ENCODE data around the gene FAM47E. TPM values are rescaled to one million over a fixed set of nuclear protein-coding genes. Genes with fewer than 3 reads are reported as not detected.

FAM47E gene
- total and polyA plus RNA-seq, 2 donors from 2014 or later = 10.4 to 15.0 TPM

DNA sequence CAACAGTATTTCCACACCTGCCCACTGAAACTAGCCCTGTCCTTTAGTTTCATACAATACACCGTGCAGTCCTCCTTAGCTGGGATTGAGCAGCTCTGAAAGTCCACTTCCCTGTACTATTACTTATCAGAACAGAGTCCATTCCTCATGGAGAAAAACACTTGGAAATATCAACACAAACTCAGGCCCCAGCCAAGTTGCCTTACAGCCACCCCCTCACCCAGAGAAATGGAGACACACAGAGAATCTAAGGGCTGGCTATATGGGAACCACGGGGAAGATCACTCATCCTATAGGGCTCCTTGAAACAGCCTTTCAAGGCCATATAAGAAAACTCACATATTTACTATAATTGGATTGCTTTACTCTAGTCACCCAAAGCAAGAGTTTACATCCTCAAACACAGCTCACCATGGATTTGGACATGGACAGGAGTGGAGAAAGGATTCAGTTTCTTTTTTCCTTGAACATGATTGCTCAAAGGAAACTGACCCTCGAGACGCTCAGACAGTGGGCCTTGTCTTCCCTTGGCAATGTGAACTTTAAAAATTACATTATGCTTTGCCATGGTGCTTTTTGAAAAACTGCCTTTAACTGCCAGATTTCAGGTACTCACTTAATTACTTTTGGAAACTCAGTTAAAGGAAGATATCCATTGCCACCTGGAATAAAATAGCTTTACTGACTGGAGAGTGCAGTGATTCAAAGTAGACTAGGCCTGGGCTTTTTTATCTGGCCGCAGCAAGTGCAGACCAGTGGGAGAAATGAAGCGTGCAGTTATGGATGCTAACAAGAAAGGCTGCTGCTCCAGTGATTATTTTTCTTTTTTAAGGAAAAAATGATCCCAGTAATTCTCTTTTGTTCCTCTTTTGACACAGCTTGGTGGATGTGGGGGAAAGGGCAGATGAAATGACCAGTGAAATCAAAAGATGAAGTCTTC is 39.5 kb upstream of the FAM47E start:
- Histone ChIP-seq H3K27ac (ENCODE audit: low read depth in 2 of 2, low read length in 2 of 2) (peak overlapping the region; percentile 97), H3K36me3 (ENCODE audit: control insufficient read depth in 2 of 3, insufficient read depth in 3 of 3, low read length in 3 of 3) (no peaks in the 10 kb centered on the region), H3K27me3 (ENCODE audit: control insufficient read depth, insufficient read depth, low read length) (no peaks in the 10 kb centered on the region), H3K4me1 (ENCODE audit: control insufficient read depth in 2 of 3, insufficient read depth in 2 of 3, low read depth in 1 of 3, low read length in 3 of 3) (peaks cover 5 to 48% (median 47%) of the 10 kb centered on the region in 3 donors), H3K9ac (ENCODE audit: low read length in 3 of 3) (peak overlapping the region; percentile 72 to 85 (median 75)), H3K9me3 (ENCODE audit: control insufficient read depth in 2 of 3, insufficient read depth in 1 of 3, low read length in 3 of 3) (no peaks in the 10 kb centered on the region), H3K4me3 (ENCODE audit: low read length in 3 of 3) (peak overlapping the region; percentile 76 to 83 (median 81))
- FAIRE-seq (no peak), DNase-seq (peak in 2 of 5 donors; percentile 46 to 48)
- TF ChIP-seq, protein P1, sequence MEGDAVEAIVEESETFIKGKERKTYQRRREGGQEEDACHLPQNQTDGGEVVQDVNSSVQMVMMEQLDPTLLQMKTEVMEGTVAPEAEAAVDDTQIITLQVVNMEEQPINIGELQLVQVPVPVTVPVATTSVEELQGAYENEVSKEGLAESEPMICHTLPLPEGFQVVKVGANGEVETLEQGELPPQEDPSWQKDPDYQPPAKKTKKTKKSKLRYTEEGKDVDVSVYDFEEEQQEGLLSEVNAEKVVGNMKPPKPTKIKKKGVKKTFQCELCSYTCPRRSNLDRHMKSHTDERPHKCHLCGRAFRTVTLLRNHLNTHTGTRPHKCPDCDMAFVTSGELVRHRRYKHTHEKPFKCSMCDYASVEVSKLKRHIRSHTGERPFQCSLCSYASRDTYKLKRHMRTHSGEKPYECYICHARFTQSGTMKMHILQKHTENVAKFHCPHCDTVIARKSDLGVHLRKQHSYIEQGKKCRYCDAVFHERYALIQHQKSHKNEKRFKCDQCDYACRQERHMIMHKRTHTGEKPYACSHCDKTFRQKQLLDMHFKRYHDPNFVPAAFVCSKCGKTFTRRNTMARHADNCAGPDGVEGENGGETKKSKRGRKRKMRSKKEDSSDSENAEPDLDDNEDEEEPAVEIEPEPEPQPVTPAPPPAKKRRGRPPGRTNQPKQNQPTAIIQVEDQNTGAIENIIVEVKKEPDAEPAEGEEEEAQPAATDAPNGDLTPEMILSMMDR (IDR thresholded peaks at IDR 0.05; ENCODE audit: borderline replicate concordance, extremely low read depth, insufficient read depth) = no peak
- intact Hi-C loops (cut with DNase I) = no loop called here

GRCh38 chr4:76212851-76213414 is 38.6 kb upstream of the FAM47E start:
- peak overlapping the region; percentile 72 to 85 (median 75) for H3K9ac ChIP-seq (ENCODE audit: low read length in 3 of 3)
- no peaks in the 10 kb centered on the region for H3K27me3 ChIP-seq (ENCODE audit: control insufficient read depth, insufficient read depth, low read length)
- H3K4me1 ChIP-seq (ENCODE audit: control insufficient read depth in 2 of 3, insufficient read depth in 2 of 3, low read depth in 1 of 3, low read length in 3 of 3) = peaks cover 5 to 48% (median 44%) of the 10 kb centered on the region in 3 donors
- H3K4me3 ChIP-seq (ENCODE audit: low read length in 3 of 3) = peak overlapping the region; percentile 76 to 83 (median 81)
- H3K27ac ChIP-seq (ENCODE audit: low read depth in 2 of 2, low read length in 2 of 2) = peak overlapping the region; percentile 97
- no peaks in the 10 kb centered on the region for H3K9me3 ChIP-seq (ENCODE audit: control insufficient read depth in 2 of 3, insufficient read depth in 1 of 3, low read length in 3 of 3)
- TF ChIP-seq, protein P1 (IDR thresholded peaks at IDR 0.05; ENCODE audit: borderline replicate concordance, extremely low read depth, insufficient read depth) = no peak
- FAIRE-seq = no peak
- peak in 1 of 5 donors; percentile 88 for DNase-seq
- intact Hi-C loops (cut with DNase I) = no loop called here
- no peaks in the 10 kb centered on the region for H3K36me3 ChIP-seq (ENCODE audit: control insufficient read depth in 2 of 3, insufficient read depth in 3 of 3, low read length in 3 of 3)

DNA sequence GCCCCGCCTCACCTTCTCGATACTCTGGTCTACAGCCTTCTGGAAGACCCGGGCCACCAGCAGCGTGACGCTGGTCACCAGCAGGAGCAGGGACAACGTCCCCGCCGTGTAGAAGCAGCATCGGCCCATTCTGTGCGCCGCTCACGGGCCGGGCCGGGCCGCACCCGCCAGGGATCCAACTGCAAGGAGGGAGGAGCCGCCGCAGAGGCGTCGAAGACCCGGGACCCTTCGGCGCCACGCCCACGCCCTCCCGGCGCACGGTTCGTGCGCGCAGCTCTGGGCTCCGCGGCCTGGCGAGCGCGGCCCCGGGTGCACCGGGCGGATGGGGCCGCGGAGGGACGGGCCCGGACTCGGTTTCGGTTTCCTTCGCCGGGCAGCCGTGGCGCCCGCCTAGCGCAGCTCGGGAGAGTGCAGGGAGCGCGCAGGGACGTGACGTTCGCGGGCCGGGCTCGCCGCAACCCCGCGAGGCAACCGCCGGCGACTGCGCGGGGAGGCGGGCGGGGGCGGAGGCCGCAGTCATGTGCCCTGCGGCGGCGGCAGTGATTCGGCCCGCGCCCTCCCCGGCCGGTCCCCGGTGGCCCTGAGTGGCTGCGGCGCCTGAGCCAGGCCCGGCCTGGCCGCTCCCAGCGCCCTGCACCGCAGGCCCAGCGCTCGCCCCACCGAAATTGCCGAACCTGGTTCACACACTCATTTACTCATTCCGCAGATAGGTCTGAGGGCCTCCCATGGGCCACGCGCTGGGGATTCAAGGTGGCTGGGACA is 37.9 kb upstream of the FAM47E start, which contains the start of gene SCARB2:
Gene SCARB2, minus strand, starts transcription at position 410 of the 762 bp plus-strand sequence. Its CDS starts 281 bp downstream, at position 129.
- Histone ChIP-seq H3K9ac (ENCODE audit: low read length in 3 of 3) (peak within 1 kb of the TSS; percentile 75 to 96 (median 91)), H3K4me3 (ENCODE audit: low read length in 3 of 3) (peak within 1 kb of the TSS; percentile 76 to 89 (median 81)), H3K36me3 (ENCODE audit: control insufficient read depth in 2 of 3, insufficient read depth in 3 of 3, low read length in 3 of 3) (no peaks in the 10 kb centered on the region), H3K27ac (ENCODE audit: low read depth in 2 of 2, low read length in 2 of 2) (peak within 1 kb of the TSS; percentile 97), H3K4me1 (ENCODE audit: control insufficient read depth in 2 of 3, insufficient read depth in 2 of 3, low read depth in 1 of 3, low read length in 3 of 3) (peaks cover 5 to 47% (median 39%) of the 10 kb centered on the region in 3 donors), H3K27me3 (ENCODE audit: control insufficient read depth, insufficient read depth, low read length) (no peaks in the 10 kb centered on the region), H3K9me3 (ENCODE audit: control insufficient read depth in 2 of 3, insufficient read depth in 1 of 3, low read length in 3 of 3) (no peaks in the 10 kb centered on the region)
- TF ChIP-seq, protein P1 (IDR thresholded peaks at IDR 0.05; ENCODE audit: borderline replicate concordance, extremely low read depth, insufficient read depth) = no peak
- intact Hi-C loops (cut with DNase I) = no loop called here
- FAIRE-seq (no peak), DNase-seq (peak; percentile 87 to 96 (median 91))

Data from kidney (tissue), 14 donors.